Measurements from ENCODE around the gene SULT1A1. TPM values are rescaled to one million over a fixed set of nuclear protein-coding genes. Genes with fewer than 3 reads are reported as not detected.
"Not testable (repeated sequence)": the region's sequence is repeated elsewhere in the genome, so short reads cannot be mapped to it uniquely, and the experiment has no call there.

SULT1A1 gene
- total RNA-seq, 2 donors from 2014 or later: 15.4 to 23.1 TPM

GRCh38 chr16:28596840-28597691 lies 12.8 kb downstream of the SULT1A1 start, which contains the start of gene SULT1A2:
Gene SULT1A2, minus strand, starts transcription at chr16:28597050. Its CDS starts 1,120 bp downstream, at chr16:28595930.
- DNase-seq (peak; percentile 58), ATAC-seq (peak; percentile 68 to 75)
- intact Hi-C loops (cut with DNase I): no loop called here

GRCh38 chr16:28596115-28596630 lies 13.7 kb downstream of the SULT1A1 start:
- intact Hi-C loops (cut with DNase I): no loop called here
- DNase-seq: peak; percentile 30
- ATAC-seq: peak in 1 of 2 donors; percentile 13

GRCh38 chr16:28595451-28595850 lies 14.4 kb downstream of the SULT1A1 start:
- ATAC-seq; intact Hi-C loops (cut with DNase I); DNase-seq: not testable (repeated sequence)

GRCh38 chr16:28592979-28593553 lies 16.8 kb downstream of the SULT1A1 start:
- intact Hi-C loops (cut with DNase I): no loop called here
- ATAC-seq: no peak
- DNase-seq: peak; percentile 18

GRCh38 chr16:28592511-28592910 lies 17.3 kb downstream of the SULT1A1 start:
- intact Hi-C loops (cut with DNase I): no loop called here
- no peak for ATAC-seq
- DNase-seq: no peak

GRCh38 chr16:28591355-28591754 lies 18.5 kb downstream of the SULT1A1 start:
- DNase-seq (no peak), ATAC-seq (no peak)
- intact Hi-C loops (cut with DNase I): no loop called here

- intact Hi-C loops (cut with DNase I): no loop called here
- DNase-seq (no peak), ATAC-seq (no peak)
Observed at GRCh38 chr16:28590384-28591340, 19.2 kb downstream of the SULT1A1 start.

GRCh38 chr16:28589930-28590329 lies 19.9 kb downstream of the SULT1A1 start:
- DNase-seq: no peak
- ATAC-seq: no peak
- intact Hi-C loops (cut with DNase I): no loop called here

GRCh38 chr16:28589069-28589468 lies 20.8 kb downstream of the SULT1A1 start:
- DNase-seq (no peak), ATAC-seq (no peak)
- intact Hi-C loops (cut with DNase I): no loop called here

GRCh38 chr16:28587386-28587785 lies 22.5 kb downstream of the SULT1A1 start:
- ATAC-seq (no peak), DNase-seq (no peak)
- intact Hi-C loops (cut with DNase I): no loop called here

GRCh38 chr16:28586466-28586865 lies 23.4 kb downstream of the SULT1A1 start:
- no peak for DNase-seq
- intact Hi-C loops (cut with DNase I): no loop called here
- no peak for ATAC-seq

GRCh38 chr16:28585674-28586073 lies 24.2 kb downstream of the SULT1A1 start:
- DNase-seq (no peak), ATAC-seq (peak in 1 of 2 donors; percentile 36)
- intact Hi-C loops (cut with DNase I): no loop called here

- ATAC-seq (no peak), DNase-seq (no peak)
- intact Hi-C loops (cut with DNase I): no loop called here
Observed at GRCh38 chr16:28580726-28581315, 29.0 kb downstream of the SULT1A1 start.

- DNase-seq: no peak
- no peak for ATAC-seq
- intact Hi-C loops (cut with DNase I): no loop called here
Observed at GRCh38 chr16:28575446-28576109, 34.3 kb downstream of the SULT1A1 start.

- intact Hi-C loops (cut with DNase I): no loop called here
- ATAC-seq (no peak), DNase-seq (no peak)
Observed at GRCh38 chr16:28574925-28575324, 34.9 kb downstream of the SULT1A1 start.

GRCh38 chr16:28573738-28574718 lies 35.8 kb downstream of the SULT1A1 start:
- intact Hi-C loops (cut with DNase I): no loop called here
- DNase-seq (no peak), ATAC-seq (peak in 1 of 2 donors; percentile 8)

All from left cardiac atrium (tissue), 4 donors.